ENCODE results near the gene CCDC86. TPM values are rescaled to one million over a fixed set of nuclear protein-coding genes. Genes with fewer than 3 reads are reported as not detected.

The CCDC86 gene
- total RNA-seq, 1 donor from 2014 or later = 54.3 TPM

DNA sequence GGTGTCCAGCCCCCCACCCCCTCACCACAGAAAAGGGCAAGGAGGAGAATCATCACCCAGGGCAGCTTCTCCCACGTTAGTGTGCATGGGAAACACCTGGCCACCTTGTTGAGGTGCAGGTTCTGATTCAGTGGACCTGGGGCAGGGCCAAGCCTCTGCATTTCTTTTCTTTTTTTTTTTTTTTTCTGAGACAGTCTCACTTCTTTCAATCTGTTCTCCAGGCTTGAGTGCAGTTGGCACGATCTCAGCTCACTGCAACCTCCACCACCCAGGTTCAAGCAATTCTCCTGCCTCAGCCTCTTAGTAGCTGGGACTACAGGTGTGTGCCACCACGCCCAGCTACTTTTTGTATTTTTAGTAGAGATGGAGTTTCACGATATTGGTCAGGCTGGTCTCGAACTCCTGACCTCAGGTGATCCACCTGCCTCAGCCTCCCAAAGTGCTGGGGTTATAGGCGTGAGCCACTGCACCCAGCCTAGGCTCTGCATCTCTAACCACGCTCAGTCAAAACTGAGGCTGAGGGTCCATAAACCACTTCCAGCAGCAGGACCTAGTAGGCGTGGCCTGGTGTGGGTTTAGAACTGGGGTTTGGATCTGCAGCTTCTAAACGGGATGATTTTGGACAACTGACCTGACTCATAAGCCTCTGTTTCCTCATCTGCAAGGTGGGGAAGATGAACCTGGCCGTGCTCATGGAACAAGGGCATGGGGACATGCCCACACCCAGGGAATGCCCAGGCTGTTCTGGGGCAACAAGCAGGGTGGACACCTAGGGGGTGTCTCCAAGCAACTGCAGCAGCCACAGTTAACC, 26.2 kb downstream of the CCDC86 start:
- no peak for DNase-seq (ENCODE audit: extremely low read depth, low read depth, low spot score)

DNA sequence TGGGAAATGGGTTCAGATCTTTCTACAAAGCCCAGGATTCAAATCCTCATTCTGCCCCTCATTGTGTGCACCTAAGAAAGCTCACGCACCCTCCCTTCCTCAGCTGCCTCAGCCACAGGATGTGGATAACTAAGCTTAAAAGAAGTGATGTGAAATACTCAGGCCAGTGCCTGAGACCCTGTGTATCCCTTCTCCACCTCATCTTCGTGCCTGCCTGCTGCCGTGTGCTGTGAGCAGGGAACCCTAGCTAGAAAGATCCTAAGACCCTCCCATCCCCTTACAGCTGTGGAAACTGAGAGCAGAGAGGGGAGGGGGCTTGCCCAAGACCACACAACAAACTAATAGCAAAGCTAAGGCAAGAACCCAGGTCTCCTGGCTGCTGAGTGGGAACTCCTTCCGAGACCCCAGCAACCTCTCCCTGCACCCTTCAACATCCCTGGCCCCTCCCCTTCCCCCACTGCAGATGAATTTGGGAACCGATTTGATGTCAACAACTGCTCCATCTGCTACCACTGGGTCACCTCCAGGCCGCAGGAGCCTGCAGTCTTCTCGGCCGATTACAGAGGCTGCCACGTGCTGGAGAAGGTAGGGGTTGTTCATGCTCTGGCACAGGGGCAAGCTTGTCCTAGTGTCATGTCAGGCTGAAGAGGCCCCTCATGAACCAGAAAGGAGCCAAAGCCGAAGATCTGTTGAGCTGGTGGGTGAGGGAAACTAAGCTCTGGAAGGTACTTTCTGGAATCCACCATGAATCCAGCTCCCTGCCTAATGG, 27.0 kb downstream of the CCDC86 start:
- DNase-seq (ENCODE audit: extremely low read depth, low read depth, low spot score) = no peak

GRCh38 chr11:60869451-60869825, 27.5 kb downstream of the CCDC86 start:
- no peak for DNase-seq (ENCODE audit: extremely low read depth, low read depth, low spot score)

- DNase-seq (ENCODE audit: extremely low read depth, low read depth, low spot score) = no peak
Measured at GRCh38 chr11:60870276-60870675, 28.4 kb downstream of the CCDC86 start.

DNA sequence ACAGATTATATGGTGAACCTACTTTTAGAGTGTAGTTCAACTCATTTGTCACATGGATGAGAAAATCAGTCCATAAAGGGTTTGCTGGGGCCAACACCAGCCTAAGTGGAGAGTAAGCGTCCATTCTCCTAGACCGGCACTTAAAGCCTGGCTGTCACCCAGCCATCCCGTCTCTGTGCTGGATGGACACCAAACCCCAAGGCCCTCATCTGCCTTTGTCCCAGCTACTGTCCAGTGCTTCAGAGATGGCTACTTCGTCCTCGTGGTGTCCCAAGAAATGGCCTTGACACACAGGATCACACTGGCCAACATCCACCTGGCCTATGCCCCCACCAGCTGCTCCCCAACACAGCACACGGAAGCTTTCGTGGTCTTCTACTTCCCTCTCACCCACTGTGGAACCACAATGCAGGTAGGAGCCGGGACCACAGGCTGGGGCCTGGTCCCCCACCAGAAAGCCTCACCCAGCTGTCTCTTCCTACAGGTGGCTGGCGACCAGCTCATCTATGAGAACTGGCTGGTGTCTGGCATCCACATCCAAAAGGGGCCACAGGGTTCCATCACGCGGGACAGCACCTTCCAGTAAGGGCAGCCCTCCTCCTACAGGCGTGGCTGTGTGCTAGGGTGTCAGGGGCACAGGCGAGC, 28.9 kb downstream of the CCDC86 start:
- no peak for DNase-seq (ENCODE audit: extremely low read depth, low read depth, low spot score)

DNA sequence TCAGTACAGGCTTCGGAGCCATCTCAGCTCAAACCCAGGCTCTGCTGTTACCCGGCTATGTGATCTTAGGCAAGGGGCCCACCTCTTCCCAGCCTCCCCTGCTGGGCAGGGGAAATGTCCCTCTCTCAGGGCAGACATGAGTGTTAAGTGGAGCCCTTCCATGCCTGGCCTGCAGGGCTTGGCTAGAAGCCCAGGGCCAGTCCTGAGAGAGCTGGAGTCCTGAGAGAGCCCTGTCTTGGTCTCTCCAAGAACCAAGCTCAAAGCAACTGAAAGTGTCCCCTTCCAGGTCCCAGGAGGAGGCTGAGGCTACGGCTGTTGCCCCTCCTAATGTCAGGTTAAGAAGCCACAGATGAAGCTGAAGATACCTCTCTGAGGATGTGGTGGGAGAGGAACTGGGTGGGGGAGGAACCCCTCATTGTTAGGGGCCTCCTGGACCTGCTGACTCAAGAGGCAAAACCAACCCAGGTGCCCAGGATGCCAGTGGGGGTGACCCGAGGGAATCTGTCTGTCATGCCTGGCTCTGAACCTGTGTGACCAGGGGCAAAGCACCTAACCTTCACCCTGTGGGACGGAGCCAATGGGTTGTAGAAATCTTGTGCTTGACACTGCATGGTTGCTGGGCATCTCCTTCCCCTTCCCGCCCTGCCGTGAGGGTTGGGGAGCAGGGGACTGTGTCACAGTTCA, 29.6 kb downstream of the CCDC86 start:
- DNase-seq (ENCODE audit: extremely low read depth, low read depth, low spot score) = no peak

- DNase-seq (ENCODE audit: extremely low read depth, low read depth, low spot score) = no peak
Measured at GRCh38 chr11:60872124-60872960, 30.4 kb downstream of the CCDC86 start.

DNA sequence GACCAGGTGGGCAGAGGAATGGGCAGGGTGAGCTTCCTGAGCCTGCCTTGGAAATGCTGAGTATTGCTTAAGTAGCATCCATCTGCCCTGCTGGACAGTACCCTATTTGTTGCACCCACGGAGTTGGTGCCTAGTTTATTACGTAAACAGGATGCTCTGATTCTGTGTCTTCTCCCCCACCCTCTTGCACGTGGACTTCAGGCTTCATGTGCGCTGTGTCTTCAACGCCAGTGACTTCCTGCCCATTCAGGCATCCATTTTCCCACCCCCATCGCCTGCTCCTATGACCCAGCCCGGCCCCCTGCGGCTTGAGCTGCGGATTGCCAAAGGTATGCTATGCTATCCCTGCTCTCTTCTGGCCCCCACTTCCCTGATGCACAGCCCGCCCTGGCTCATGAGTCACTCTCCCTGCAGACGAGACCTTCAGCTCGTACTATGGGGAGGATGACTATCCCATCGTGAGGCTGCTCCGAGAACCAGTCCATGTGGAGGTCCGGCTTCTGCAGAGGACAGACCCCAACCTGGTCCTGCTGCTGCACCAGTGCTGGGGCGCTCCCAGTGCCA, 31.1 kb downstream of the CCDC86 start:
- DNase-seq (ENCODE audit: extremely low read depth, low read depth, low spot score) = no peak

GRCh38 chr11:60873533-60873932, 31.6 kb downstream of the CCDC86 start:
- no peak for DNase-seq (ENCODE audit: extremely low read depth, low read depth, low spot score)

DNA sequence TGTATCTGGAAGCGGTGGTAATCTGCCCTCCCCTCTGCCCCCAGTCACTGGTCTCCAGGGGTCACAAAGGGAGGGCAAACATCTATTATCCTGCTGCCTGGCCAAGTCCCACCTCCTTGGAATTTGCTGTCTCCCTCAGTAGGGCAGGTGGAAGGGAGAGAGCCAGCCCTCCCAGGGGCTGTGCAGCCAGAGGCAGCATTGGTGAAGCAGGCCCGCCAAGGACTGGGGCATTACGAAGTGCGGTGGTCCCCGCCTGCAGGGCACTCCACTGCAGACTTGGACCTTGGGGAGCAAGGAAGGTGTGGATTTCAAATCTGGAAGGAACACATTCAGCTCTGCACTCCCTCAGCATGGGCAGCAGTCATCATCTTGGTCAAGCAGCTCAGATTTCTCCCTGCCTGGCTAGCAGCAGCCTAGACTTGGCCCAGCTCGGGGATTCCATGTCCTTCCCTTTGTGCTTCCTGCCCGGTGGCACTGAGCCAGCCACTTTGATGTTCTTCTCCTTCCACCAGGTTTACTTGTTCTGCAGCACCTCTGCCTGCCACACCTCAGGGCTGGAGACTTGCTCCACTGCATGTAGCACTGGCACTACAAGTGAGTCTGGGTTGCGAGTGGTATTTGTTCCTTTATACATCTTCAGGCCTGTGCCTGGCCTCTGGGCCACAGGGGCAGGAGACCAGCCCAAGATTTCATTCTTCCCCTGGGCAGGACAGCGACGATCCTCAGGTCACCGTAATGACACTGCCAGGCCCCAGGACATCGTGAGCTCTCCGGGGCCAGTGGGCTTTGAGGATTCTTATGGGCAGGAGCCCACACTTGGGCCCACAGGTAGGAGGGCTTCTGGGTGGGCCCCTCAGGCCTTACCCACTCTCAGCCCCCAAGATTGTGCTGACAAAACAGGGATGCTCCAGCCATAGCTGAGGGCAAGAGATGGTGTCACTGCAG, 32.8 kb downstream of the CCDC86 start:
- no peak for DNase-seq (ENCODE audit: extremely low read depth, low read depth, low spot score)

DNA sequence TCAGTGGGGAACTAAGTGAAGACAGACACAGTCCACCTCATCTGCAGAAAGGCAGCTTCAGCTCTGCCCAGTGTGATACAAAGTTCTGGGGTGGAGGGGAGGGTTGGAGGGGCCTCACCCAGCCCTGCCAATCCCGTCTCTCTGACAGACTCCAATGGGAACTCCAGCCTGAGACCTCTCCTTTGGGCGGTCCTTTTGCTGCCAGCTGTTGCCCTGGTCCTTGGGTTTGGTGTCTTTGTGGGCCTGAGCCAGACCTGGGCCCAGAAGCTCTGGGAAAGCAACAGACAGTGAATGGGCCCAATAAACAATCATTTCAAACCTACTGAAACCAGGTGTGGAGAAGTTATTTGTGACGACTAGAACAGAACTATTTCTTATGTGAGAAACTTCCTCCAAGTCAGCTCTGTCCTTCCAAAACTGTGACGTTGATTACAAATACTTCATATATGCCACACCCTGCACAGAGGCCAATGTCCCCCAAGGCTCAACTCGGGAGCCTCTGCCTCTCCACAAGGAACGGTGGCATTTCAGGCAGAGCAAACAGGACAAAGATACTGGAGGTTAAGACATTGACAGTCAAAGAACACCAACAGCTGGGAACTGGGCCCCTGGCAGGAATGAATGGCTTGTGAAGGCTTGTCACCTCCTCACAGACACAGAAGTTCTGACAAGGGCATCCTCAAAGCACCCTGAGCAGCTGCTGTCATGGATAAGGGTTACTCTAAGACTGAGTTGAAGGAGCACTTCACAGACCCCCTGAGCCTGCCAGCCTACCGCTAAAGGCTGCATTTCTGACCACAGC, 33.7 kb downstream of the CCDC86 start:
- no peak for DNase-seq (ENCODE audit: extremely low read depth, low read depth, low spot score)

- DNase-seq (ENCODE audit: extremely low read depth, low read depth, low spot score) = no peak
Measured at GRCh38 chr11:60876168-60876485, 34.2 kb downstream of the CCDC86 start.

- DNase-seq (ENCODE audit: extremely low read depth, low read depth, low spot score) = no peak
Measured at GRCh38 chr11:60878245-60879101, 36.6 kb downstream of the CCDC86 start.

DNA sequence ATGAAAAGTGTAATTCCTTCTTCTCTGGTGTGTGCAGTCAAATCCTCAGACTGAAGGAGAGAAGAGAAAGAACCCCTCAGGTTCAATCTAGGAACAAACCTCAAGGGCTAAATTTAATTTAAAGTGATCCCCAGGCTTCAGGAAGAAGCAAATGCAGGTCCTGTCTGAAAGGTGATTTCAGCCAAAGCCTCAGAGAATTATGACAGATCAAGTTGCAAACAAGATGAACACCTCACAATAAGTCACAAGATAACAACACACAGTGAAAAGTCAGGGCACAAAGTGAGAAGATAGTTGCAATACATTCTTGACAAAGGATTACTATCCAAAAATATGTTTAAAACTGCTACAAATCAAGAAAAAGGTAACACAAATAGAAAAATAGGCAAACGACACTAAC, 37.2 kb downstream of the CCDC86 start:
- no peak for DNase-seq (ENCODE audit: extremely low read depth, low read depth, low spot score)

GRCh38 chr11:60879971-60880588, 38.2 kb downstream of the CCDC86 start:
- no peak for DNase-seq (ENCODE audit: extremely low read depth, low read depth, low spot score)

DNA sequence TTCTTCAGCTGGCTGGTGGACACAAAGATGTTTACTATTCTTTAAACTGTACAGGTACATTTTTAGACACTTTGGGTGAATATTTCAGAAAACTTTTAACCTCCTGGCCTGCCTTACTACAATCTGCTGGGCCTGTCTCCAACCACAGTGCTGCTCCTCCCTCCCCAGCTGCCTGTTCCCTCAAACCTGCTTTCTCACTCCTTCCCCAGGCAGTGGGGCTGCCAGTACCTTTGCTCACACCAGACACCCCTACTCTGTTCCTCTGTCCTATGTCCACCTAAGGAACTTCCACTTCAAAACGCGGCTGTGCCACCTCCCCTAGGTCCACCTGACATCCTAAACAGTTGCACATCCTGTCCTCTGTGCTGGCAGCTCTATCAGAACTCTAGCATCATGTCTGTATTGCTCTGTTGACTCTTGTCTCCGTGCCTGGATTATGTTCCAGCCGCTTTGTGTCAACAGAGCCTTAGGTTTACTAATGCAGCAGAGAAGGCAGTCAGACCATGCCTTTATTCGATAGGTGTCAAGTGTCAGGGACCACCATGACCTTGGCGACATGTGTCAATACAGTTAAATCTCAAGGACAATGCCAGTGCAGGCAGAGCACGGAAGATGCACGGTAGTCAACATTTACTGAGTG, 38.9 kb downstream of the CCDC86 start:
- DNase-seq (ENCODE audit: extremely low read depth, low read depth, low spot score) = no peak

Measured in glomerular endothelial cell (primary cell).